Smooth muscle cell of the brain vasculature (primary cell): ENCODE data around the gene HDLBP.
A peak's percentile ranks its signal among the peaks of the same experiment; 100 is the strongest.

Source experiments
- DNase-seq: peaks from one replicate; pipeline ENCODE4 v3.0.0-alpha.2; 2012; ENCODE audit warnings: low read depth, low spot score

HDLBP gene

DNA sequence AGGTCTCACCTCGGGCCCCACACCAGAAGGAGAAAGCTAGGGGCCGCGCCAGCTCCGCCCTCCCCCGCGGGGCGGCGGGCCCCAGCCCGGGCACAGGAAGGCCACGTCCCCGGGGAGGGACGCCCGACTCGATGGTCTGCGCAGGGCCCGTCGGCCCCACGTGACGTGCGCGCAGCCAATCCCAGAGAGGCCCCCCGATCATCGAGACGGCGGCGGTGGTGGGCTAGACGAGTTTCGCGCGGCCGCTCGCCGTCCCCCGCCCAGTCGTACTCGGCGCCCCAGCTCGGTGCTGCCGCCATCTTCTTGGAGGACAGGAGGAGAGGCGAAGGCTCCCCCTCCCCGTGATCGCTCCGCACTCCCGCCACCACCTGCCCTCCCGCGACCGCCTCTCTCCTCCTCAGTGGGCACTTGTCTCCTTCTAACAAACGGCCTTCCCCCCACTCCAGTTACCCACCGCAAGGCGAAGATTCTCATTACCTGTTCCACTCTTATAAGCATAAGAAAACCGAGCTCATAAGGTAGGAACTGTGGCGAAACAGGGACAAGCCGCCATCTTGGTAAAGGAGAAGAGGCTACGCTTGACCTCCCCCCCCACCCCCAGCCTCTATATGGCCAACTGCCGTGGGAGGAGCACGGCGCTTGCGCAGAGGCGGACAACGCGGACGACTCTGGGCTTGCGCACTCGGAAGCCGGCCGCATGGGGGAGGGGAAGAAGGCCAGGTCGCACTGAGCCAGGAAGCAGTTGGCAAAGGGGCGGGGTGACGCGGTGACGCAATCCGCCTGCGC lies at the start of gene HDLBP:
HDLBP (minus strand) TSS at position 580 of the 786 bp plus-strand sequence. CDS start 48,803 bp downstream, outside the sequence.
- peak; percentile 98 for DNase-seq

DNA sequence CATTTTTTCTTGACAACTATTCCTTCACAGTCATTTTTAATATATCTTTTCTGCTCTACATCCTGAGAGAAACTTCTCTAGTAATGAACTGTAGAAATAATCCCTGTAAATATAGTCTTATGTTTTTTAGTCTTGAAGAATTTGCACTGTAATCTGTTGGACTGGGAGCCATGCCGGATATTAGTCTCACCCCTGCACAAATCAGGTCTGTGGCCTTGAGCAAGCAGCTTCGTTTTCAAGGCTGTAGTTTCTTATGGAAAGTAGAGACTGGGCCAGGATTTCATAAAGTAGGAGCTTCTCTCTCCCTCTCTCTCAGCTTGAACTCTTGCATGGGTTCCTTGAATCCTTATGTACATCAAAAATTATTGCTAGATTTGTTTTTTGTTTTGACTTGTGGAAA lies 49.3 kb upstream of the HDLBP start:
- DNase-seq = no peak

DNA sequence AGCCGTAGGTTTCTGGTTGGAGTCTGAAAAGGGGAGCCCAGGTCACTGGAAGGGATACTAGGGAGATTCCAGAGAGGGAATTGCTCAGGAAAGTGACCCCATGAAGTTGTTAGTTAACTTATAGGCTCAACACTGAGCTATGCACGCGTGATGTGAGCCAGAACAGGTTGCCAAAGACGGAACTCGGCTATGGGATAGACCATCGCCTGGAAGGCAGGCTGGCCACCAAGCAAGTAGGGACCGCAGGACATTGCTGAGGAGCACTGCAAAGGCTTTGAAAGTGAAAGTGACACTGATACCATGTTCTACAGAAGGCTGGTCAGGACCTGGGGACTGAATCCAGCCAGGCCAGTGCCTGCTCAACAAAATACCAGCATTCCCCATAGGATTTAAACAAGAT lies 48.0 kb upstream of the HDLBP start:
- DNase-seq = no peak

- DNase-seq = no peak
These were observed 44.1 kb upstream of the HDLBP start for GRCh38 chr2:241359481-241360045.

DNA sequence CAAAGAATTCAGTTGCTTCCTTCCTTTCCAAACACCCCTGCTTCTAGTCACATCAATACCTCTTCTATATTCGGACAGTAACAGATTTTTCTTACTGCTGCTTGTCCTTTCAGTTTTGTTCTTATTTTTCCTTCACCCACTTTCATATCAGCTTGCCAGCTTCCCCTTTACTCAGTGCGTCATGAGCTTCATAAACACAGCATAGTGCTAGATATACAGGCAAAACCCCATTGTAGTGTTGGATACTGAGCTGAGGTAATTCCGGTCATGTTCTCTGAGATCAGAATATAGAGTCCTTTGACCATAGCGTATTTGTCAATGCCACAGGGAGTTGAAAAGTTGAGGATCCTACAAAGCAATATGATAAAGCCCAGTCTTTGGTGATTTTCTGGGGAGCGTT lies 43.0 kb upstream of the HDLBP start:
- DNase-seq = no peak

- DNase-seq = no peak
These were observed 42.1 kb upstream of the HDLBP start for GRCh38 chr2:241357531-241357930.

DNA sequence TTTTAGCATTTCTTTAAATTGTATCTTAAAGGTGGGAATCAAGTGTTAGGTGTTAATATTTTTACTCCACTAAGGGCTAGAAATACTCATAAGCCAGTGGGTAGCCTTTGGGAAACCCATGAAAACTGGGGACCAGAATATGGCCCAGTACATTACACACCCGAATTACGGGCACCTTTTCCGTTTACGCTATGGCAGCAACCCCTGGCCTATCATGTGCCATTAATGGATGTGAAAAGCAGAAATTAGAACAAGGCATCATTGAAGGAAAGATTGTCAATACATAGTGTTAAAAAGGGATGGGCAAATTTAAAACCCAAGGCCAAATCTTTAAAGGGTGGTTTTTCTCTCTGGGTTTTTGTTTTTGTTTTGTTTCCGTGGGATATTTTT lies 41.4 kb upstream of the HDLBP start:
- no peak for DNase-seq

- peak; percentile 98 for DNase-seq
These were observed 40.8 kb upstream of the HDLBP start, which contains the start of gene FARP2 for GRCh38 chr2:241355983-241356870. Gene FARP2 (plus strand): TSS chr2:241356285. CDS start chr2:241373108, 16,823 bp downstream.

- DNase-seq = no peak
These were observed 39.5 kb upstream of the HDLBP start for GRCh38 chr2:241354668-241355658.

GRCh38 chr2:241352227-241352626 lies 36.8 kb upstream of the HDLBP start:
- no peak for DNase-seq

DNA sequence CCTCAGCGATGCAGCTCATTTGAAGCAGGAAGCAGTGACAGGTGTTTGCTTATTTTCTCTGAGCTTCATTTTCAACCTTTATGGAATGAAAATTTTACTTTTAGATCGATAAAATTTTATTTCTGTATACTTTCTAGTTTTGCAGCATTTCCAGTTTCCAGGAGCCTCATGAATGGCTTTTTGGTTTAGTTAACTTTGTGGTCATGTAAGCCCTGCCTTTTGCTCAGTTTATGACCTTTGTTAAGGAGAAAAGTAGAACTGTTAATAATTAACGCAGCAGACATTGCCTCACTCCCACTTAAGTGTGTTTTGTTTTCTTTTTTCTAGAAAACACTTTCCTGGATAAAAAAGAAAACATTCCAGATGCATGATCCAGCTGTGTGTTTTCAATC lies 36.2 kb upstream of the HDLBP start:
- no peak for DNase-seq

- DNase-seq = no peak
These were observed 35.6 kb upstream of the HDLBP start for GRCh38 chr2:241350878-241351639.

DNA sequence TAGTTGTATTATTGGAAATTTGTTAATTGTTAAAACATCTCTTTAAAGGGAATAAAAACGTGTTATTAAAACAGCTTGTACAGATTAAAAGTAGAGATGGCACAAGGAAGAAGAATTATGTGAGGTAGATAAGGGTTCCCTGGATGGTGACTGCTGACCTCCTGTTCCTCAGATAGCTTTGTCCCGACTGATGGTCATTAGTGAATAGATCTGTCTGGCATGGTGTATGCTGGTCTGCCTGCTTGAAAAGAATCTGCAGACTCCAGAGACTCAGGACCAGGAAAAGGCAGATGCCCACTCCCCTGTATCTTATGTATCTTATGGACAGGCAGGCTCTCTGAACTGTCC lies 35.0 kb upstream of the HDLBP start:
- no peak for DNase-seq

- DNase-seq = no peak
These were observed 34.5 kb upstream of the HDLBP start for GRCh38 chr2:241349941-241350340.

- no peak for DNase-seq
These were observed 29.6 kb upstream of the HDLBP start for GRCh38 chr2:241344925-241345651.

DNA sequence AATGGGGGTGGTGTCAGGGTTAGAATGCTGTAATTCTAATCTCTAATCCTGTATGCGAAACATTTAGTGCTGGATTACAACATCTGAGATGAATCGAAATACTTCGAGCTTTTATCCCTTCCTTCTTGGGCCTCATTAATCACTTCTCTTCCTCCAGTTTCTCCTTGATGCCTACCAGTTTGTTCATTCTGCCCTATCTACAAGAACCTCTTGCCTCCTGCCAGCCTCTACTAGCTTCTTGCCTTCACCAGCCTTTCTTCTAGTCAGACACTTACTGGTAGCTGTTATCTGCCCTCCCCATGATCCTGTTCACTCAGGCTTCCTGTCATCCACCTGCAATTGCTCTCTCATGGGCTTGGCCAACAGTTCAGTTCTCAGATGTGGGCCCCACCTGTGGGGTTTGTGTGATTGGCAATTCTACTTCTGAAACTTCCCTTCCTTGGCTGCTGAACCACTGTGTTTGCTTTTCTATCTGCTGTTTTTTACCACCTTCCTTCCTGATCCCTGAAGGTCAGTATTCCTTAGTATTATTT lies 25.2 kb upstream of the HDLBP start:
- no peak for DNase-seq

GRCh38 chr2:241339839-241340630 lies 24.6 kb upstream of the HDLBP start:
- no peak for DNase-seq

DNA sequence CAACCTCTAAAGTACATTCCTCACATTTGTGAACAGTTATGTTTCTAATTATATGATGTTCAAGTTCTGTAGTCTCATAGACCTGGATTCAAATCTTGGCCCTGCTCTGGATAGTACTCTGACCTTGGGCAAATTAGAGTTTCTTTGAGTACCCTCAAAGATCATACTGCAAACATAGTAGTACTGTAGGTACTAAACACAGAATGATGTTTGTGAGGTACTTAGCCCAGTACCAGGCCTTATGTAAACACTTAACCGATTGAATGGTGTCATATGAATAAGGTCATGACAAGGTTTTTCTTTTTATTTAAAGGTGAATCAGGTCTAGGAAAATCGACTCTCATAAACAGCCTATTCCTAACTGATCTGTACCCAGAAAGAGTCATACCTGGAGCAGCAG lies 19.3 kb upstream of the HDLBP start:
- no peak for DNase-seq

- no peak for DNase-seq
These were observed 15.1 kb upstream of the HDLBP start for GRCh38 chr2:241330616-241330981.
